ENCODE results near the gene ITIH1.

Gene ITIH1

GRCh38 chr3:52790741-52791140, 13.3 kb downstream of the ITIH1 start:
- no peak for DNase-seq

DNA sequence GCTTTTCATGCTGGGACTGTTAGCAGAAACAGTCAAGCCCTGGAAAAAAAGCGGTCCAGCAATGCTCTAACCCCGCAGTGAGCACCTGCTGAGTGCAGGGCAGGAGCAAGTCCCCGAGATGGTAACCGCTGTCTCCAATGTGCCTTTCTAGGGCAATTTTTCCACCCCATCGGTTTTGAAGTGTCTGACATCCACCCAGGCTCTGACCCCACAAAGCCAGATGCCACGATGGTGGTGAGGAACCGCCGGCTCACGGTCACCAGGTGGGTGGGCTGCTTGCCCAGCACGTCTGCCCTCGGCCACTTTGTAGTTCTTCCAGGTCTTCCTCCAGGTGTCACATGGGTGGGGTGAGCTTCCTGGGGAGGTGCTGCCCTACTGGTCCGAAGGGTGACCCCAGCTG, 14.0 kb downstream of the ITIH1 start:
- no peak for DNase-seq

DNA sequence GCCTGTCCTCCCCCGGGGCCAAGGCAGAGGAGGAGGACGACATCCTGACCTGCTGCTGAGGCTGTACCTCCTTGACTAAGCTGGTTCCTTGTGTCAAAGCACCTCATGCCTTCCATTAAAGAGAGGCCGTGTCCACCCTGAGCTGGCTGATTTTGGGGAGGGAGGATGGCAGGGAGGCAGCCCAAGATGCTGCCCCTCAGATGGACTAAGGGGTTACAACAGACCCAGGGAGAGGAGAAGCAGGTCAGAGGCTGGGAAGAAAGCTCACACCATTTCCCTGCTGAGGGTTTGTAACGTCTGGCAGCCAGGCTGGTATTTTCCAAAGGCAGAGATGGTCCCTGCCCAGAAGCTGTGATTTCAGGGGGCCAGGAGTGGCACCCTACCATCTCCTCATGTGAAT, 14.5 kb downstream of the ITIH1 start:
- DNase-seq, result no peak

GRCh38 chr3:52792413-52792812, 15.0 kb downstream of the ITIH1 start:
- DNase-seq, result no peak

- no peak for DNase-seq
These were observed 15.7 kb downstream of the ITIH1 start for GRCh38 chr3:52792961-52793695.

GRCh38 chr3:52793702-52794611, 16.6 kb downstream of the ITIH1 start:
- no peak for DNase-seq

- DNase-seq, result no peak
These were observed 17.3 kb downstream of the ITIH1 start, which contains the start of gene ITIH3 for GRCh38 chr3:52794612-52795099. ITIH3 (plus strand) TSS chr3:52794796; CDS start chr3:52794804, 8 bp downstream.

GRCh38 chr3:52795298-52795900, 18.0 kb downstream of the ITIH1 start:
- DNase-seq, result no peak

- DNase-seq, result no peak
These were observed 19.0 kb downstream of the ITIH1 start for GRCh38 chr3:52796411-52796810.

DNA sequence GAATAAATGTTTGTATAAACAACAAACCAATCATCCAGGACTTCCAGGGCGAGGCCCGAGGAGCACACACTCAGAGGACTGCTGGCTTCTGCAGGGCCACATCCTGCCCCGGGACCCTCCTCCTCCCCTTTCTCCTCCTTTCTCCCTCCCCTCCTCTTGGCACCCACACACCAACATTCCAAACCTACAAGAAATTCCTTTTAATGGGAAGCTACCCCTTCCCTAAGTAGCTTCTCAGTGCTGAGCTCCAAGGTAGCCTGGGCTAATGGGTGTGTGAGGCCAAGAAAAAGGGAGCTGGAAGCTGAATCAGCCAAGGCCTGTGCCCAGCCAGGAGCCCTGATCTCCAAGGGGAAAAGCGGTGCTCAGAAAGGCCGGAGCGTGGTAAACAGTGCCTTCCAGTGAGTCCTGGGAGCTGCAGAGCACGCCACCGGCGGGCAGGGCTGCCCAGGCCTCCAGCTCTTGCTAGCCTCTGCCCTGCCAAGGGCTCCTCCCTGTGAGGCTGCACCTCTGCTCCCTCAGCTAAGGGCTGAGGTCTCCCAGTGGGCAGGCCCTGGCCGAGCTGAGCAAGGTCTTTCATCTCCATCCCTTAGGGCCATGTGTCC, 21.1 kb downstream of the ITIH1 start:
- DNase-seq, result no peak

DNA sequence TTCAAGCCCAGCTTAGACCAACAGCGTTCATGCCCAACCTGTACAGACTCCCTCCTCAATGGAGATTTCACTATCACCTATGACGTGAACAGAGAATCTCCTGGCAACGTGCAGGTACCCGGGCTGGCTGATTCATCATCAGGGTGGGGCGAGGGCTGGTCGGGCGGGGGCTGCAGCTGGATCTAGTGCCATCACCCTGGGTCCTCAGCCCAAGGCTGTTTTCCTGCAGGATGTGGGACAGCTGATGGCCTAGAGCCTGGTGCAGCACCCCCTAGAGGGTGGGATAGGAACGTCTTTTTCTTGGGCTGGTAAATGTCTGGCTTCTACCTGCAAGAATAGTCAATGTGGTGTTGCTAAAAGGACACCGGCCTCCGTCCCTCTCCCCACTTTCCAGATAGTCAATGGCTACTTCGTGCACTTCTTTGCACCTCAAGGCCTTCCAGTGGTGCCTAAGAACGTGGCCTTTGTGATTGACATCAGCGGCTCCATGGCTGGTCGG, 21.6 kb downstream of the ITIH1 start:
- no peak for DNase-seq

DNA sequence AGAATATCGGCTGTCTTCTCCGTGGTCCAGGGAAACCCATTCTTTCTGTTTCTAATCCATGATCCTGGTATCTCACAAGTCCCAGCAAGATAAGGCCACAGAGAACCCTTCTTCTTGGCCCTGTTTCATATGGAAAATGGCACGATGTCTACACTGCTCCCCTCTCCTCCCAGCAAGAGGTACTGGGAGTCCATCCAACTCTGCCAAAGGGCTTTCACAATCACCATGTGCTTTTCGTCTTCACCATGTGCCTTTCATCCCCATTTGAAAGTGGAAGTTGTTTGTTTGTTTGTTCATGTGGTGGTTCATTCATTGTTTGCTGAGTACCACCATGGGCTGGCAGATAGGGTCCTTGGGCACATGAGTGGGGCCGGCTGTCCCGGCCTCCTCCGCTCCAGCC, 22.7 kb downstream of the ITIH1 start:
- no peak for DNase-seq

DNA sequence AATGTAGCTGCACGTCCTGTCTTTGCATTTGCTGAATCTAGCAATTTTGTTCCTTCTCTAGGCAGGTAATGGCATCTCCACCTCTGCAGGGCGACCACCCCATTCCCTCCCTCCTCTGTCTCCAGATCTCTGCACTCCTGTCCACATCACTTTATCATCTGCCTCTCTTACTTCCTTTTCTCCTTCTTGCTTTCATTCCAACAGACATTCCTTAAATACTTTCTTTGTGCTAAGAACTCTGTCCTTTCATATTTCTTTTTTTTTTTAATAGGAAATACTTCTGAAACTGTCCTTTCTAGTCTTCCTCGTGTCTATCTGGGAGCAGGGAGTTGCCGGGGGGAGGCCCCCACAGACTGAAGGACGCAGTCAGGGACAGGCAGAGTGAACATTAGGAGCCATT, 24.4 kb downstream of the ITIH1 start:
- no peak for DNase-seq

DNA sequence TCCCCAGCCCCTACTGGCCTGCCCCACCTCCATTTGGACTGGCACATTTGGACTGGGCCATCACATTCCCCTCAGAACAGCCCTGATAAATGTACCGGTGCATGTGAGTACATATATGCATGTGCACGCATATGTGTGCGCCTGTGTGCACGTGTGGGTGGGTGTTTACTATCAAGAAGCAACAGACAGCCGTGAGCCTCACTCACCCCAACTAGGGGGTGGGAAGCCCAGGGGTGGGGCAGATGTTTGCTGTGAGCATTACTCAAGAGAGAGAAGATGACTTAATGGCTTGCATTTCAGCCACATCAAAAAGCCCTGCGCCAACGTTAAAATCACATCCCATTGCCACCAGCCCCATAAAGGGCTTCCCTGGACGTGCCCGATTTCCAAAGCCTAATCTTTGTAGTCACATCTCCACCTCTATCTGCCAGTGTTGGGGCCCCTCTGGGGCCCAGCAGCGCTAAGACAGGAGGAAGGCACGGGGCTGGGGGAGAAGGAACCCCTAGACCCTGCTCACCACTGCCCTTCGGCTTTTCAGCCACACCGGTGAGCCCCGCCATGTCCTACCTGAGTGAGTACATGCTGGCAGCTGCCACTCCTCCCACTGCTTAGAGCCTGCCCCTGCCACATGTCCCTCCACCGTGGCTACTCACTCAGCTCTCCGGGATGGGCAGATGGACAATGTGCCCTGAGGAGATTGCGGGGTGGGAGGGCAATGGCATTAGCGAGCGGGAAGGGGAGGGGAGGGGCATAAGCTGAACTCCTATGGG, 28.1 kb downstream of the ITIH1 start:
- DNase-seq, result no peak

DNA sequence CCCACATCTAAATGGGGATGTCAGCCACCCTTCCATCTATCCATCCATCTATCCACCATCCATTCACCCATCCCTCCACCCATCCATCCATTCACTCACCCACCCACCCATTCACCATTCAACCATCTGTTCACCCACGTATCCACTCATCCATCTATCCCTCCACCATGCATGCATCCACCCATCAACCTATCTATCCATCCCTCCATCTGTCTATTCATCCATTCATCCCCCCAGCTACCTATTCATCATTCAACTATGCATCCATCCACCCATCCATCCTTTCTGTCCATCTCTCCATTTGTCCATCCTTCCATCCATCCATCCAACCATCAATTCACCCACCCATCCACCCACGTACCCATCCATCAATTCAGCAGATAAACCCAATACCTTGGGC, 31.8 kb downstream of the ITIH1 start:
- no peak for DNase-seq

GRCh38 chr3:52809662-52810377, 32.4 kb downstream of the ITIH1 start:
- no peak for DNase-seq

DNA sequence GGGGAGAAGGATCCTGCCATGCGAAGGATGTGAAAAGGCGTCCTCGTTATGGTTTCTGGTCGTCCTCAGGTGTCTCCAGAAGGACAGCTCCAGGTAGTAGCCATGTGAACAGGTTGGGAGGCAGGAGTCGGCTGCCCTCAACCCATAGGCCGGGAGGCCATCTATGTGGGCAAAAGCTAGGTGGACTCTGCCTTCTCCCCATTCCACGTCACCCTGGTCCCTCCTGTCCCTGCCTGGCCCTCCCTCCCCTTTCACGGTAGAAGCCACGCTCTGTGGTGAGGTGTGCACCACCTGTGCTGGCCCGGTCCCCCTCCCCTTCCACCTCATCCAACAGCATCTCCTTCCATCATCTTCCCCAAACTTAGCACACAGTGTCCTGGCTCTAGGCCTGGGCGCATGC, 33.5 kb downstream of the ITIH1 start:
- no peak for DNase-seq

DNA sequence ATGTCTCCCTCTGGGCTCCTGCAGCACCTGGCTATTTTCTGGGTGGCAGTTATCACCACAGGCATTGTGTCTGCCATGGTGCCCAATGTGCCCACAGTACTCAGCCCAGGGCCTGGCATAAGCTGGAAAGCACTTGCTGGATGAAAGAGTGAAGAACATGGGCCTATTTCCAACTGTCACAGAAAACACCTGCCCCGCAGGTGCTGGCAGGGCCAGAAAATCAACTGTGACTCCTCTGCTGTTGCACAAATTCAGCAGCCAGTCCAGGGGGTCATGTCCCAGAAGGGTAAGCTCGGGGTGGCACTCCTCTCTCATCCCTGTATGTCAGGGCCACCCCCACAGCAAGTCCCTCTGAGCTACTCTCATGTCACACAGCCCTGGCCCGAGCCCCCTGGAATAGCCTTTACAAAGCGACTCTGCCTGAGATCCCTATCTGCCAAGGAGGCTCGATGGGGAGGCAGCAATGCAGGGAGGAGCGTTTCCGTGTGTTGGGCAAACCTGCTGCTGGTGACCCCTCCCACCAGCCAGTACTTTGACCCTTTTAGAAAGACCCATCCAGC, 34.1 kb downstream of the ITIH1 start:
- no peak for DNase-seq

- DNase-seq, result no peak
These were observed 36.4 kb downstream of the ITIH1 start for GRCh38 chr3:52813810-52814209.

DNA sequence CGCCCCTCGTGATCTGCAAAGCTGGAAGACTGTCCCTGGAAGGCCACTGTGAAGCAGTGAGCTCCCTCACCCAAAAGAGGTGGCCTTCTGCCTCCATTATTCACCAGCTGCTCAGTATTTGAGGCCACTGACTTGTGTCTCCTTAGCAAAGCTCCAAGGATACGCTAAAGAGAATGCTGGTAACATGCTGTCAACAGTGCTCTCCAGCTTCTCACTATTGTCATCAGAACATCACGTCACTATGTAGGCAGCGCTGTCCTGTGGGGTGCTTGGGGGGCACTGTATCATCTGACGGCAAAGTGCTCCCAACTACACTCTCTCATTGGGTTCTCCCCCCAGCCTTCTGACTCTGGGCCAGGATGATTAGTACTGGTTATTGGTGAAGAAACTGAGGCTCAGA, 38.8 kb downstream of the ITIH1 start:
- no peak for DNase-seq

GRCh38 chr3:52816654-52817053, 39.3 kb downstream of the ITIH1 start:
- no peak for DNase-seq

Measured in DMS79 treated with DMSO at 0.1 percent for 48 hours (cell line).